GM23338 (cell line): ENCODE data around the gene ANKS1B.

Experiments used
- CREB1 ChIP-seq: fragments of 250-450 bp; sonication (Bioruptor Pico); IDR thresholded peaks from 2 replicates; pipeline ENCODE4 v1.5.0; 2020; ENCODE audit warnings: low read depth, mild to moderate bottlenecking, moderate library complexity
- EZH2 ChIP-seq: fragments of 200-600 bp; sonication (generic); IDR thresholded peaks from one replicate; pipeline ENCODE4 v1.8.0; 2017; ENCODE audit warnings: antibody characterized with exemption, mild to moderate bottlenecking, low read depth; ENCODE audit not compliant: unreplicated experiment
- EZH2phosphoT487 ChIP-seq: fragments of 200-600 bp; sonication (generic); IDR thresholded peaks from one replicate; pipeline ENCODE4 v1.8.1; 2018; ENCODE audit warnings: antibody characterized with exemption; ENCODE audit not compliant: unreplicated experiment
- JUNB ChIP-seq: IDR thresholded peaks from one replicate; pipeline ENCODE4 v1.6.1; 2016; ENCODE audit warnings: antibody characterized with exemption; ENCODE audit not compliant: unreplicated experiment
- NANOG ChIP-seq: IDR thresholded peaks from 2 replicates; pipeline ENCODE4 v1.6.1; 2016; ENCODE audit warnings: antibody characterized with exemption, borderline replicate concordance
- POLR2AphosphoS5 ChIP-seq: IDR thresholded peaks from 2 replicates; pipeline ENCODE4 v1.6.1; 2016; ENCODE audit warnings: antibody characterized with exemption, low read depth
- STAT1 ChIP-seq: IDR thresholded peaks from one replicate; pipeline ENCODE4 v1.6.1; 2016; ENCODE audit warnings: antibody characterized with exemption; ENCODE audit not compliant: unreplicated experiment
- ZNF114 ChIP-seq: fragments of 250-450 bp; sonication (Bioruptor Pico); IDR thresholded peaks from 2 replicates; pipeline ENCODE4 v1.5.0; 2020; ENCODE audit warnings: mild to moderate bottlenecking, moderate library complexity
- ZNF331 ChIP-seq: fragments of 250-450 bp; sonication (Bioruptor Pico); IDR thresholded peaks from 2 replicates; pipeline ENCODE4 v1.5.0; 2020; ENCODE audit warnings: low read depth, mild to moderate bottlenecking, moderate library complexity
- ZNF462 ChIP-seq: fragments of 250-450 bp; sonication (Bioruptor Pico); IDR thresholded peaks from 2 replicates; pipeline ENCODE4 v1.5.0; 2020; ENCODE audit warnings: mild to moderate bottlenecking, moderate library complexity
- TF ChIP-seq, protein P1 (sequence below), 2 experiments: fragments of 200-600 bp in 1 of 2; sonication (generic) in 1 of 2; conservative IDR thresholded peaks; 2 replicates each; pipeline versions ENCODE4 v1.5.1 to v1.6.1; 2016 to 2017; ENCODE audit warnings: antibody characterized with exemption in 2 of 2, low read depth in 2 of 2, mild to moderate bottlenecking in 2 of 2, moderate library complexity in 1 of 2
- TF ChIP-seq, protein P2 (sequence below): IDR thresholded peaks from one replicate; pipeline ENCODE4 v1.6.1; 2018; ENCODE audit warnings: antibody characterized with exemption; ENCODE audit not compliant: unreplicated experiment
- TF ChIP-seq, protein P3 (sequence below): IDR thresholded peaks from 2 replicates; pipeline ENCODE4 v1.6.1; 2016; ENCODE audit warnings: antibody characterized with exemption

- TF ChIP-seq, protein P1, sequence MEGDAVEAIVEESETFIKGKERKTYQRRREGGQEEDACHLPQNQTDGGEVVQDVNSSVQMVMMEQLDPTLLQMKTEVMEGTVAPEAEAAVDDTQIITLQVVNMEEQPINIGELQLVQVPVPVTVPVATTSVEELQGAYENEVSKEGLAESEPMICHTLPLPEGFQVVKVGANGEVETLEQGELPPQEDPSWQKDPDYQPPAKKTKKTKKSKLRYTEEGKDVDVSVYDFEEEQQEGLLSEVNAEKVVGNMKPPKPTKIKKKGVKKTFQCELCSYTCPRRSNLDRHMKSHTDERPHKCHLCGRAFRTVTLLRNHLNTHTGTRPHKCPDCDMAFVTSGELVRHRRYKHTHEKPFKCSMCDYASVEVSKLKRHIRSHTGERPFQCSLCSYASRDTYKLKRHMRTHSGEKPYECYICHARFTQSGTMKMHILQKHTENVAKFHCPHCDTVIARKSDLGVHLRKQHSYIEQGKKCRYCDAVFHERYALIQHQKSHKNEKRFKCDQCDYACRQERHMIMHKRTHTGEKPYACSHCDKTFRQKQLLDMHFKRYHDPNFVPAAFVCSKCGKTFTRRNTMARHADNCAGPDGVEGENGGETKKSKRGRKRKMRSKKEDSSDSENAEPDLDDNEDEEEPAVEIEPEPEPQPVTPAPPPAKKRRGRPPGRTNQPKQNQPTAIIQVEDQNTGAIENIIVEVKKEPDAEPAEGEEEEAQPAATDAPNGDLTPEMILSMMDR (conservative IDR thresholded peaks at IDR 0.05; ENCODE audit: low read depth in 2 of 2) = no peak
- TF ChIP-seq POLR2AphosphoS5 (no peak), EZH2 (no peak), JUNB (no peak), STAT1 (no peak), EZH2phosphoT487 (no peak), CREB1 (no peak), NANOG (no peak), ZNF331 (CRISPR knock-in tag) (no peak), ZNF462 (CRISPR knock-in tag) (no peak), ZNF114 (CRISPR knock-in tag) (no peak)
- TF ChIP-seq, protein P2, sequence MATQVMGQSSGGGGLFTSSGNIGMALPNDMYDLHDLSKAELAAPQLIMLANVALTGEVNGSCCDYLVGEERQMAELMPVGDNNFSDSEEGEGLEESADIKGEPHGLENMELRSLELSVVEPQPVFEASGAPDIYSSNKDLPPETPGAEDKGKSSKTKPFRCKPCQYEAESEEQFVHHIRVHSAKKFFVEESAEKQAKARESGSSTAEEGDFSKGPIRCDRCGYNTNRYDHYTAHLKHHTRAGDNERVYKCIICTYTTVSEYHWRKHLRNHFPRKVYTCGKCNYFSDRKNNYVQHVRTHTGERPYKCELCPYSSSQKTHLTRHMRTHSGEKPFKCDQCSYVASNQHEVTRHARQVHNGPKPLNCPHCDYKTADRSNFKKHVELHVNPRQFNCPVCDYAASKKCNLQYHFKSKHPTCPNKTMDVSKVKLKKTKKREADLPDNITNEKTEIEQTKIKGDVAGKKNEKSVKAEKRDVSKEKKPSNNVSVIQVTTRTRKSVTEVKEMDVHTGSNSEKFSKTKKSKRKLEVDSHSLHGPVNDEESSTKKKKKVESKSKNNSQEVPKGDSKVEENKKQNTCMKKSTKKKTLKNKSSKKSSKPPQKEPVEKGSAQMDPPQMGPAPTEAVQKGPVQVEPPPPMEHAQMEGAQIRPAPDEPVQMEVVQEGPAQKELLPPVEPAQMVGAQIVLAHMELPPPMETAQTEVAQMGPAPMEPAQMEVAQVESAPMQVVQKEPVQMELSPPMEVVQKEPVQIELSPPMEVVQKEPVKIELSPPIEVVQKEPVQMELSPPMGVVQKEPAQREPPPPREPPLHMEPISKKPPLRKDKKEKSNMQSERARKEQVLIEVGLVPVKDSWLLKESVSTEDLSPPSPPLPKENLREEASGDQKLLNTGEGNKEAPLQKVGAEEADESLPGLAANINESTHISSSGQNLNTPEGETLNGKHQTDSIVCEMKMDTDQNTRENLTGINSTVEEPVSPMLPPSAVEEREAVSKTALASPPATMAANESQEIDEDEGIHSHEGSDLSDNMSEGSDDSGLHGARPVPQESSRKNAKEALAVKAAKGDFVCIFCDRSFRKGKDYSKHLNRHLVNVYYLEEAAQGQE = no peak
- TF ChIP-seq, protein P3, sequence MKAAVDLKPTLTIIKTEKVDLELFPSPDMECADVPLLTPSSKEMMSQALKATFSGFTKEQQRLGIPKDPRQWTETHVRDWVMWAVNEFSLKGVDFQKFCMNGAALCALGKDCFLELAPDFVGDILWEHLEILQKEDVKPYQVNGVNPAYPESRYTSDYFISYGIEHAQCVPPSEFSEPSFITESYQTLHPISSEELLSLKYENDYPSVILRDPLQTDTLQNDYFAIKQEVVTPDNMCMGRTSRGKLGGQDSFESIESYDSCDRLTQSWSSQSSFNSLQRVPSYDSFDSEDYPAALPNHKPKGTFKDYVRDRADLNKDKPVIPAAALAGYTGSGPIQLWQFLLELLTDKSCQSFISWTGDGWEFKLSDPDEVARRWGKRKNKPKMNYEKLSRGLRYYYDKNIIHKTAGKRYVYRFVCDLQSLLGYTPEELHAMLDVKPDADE = no peak
Measured at GRCh38 chr12:99265648-99266047, 719.1 kb downstream of the ANKS1B start.
